Measurements from ENCODE around the gene PLEKHA6.

DNA sequence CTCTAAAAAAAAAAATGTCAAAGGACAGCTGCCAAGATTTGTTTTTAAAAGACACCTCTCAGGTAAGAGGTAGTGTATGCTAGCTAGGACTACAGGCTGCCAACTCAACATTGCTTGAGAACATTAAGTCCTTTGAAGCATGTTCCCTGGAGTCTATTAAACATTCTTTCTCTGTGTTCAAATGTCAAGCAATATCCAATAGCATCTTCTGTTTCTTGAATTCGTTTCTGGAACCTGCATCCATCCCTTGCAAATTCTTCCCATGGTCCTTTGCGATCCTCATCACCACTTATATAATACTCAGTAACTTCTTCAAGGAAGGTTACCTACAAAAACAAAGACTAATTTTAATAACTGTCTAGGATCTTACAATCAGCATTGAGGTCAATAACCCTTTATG is 46.3 kb upstream of the PLEKHA6 start:
- TF ChIP-seq, protein P1, sequence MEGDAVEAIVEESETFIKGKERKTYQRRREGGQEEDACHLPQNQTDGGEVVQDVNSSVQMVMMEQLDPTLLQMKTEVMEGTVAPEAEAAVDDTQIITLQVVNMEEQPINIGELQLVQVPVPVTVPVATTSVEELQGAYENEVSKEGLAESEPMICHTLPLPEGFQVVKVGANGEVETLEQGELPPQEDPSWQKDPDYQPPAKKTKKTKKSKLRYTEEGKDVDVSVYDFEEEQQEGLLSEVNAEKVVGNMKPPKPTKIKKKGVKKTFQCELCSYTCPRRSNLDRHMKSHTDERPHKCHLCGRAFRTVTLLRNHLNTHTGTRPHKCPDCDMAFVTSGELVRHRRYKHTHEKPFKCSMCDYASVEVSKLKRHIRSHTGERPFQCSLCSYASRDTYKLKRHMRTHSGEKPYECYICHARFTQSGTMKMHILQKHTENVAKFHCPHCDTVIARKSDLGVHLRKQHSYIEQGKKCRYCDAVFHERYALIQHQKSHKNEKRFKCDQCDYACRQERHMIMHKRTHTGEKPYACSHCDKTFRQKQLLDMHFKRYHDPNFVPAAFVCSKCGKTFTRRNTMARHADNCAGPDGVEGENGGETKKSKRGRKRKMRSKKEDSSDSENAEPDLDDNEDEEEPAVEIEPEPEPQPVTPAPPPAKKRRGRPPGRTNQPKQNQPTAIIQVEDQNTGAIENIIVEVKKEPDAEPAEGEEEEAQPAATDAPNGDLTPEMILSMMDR (conservative IDR thresholded peaks at IDR 0.05), result no peak
- no peak for TF ChIP-seq ZFX (IDR thresholded peaks at IDR 0.05)
